Measurements from ENCODE around the gene SPSB4. TPM values are rescaled to one million over a fixed set of nuclear protein-coding genes. Genes with fewer than 3 reads are reported as not detected.

The SPSB4 gene
- total RNA-seq, 1 donor from 2014 or later: 0.98 TPM

GRCh38 chr3:141055536-141056445, 4.6 kb downstream of the SPSB4 start:
- H3K36me3 ChIP-seq: no peaks in the 10 kb centered on the region
- intact Hi-C loops (cut with DNase I): no loop called here
- H3K4me1 ChIP-seq: peaks cover 20% of the 10 kb centered on the region
- no peak overlapping the region for H3K27ac ChIP-seq
- H3K9me3 ChIP-seq: no peaks in the 10 kb centered on the region
- peak in 1 of 2 donors; percentile 75 for DNase-seq (ENCODE audit: extremely low spot score in 2 of 2)
- H3K27me3 ChIP-seq: peaks cover 7% of the 10 kb centered on the region
- no peak for TF ChIP-seq POLR2AphosphoS5 (IDR thresholded peaks at IDR 0.05; ENCODE audit: insufficient read depth in 1 of 2, low read depth in 1 of 2)
- no peak for TF ChIP-seq CTCF (IDR thresholded peaks at IDR 0.05)
- TF ChIP-seq POLR2A (IDR thresholded peaks at IDR 0.05): no peak
- H3K4me3 ChIP-seq: no peak overlapping the region

GRCh38 chr3:141056751-141057171, 5.6 kb downstream of the SPSB4 start:
- Histone ChIP-seq H3K36me3 (no peaks in the 10 kb centered on the region), H3K4me3 (no peak overlapping the region), H3K27ac (no peak overlapping the region), H3K4me1 (peaks cover 14% of the 10 kb centered on the region), H3K9me3 (no peaks in the 10 kb centered on the region), H3K27me3 (peaks cover 7% of the 10 kb centered on the region)
- TF ChIP-seq POLR2A (IDR thresholded peaks at IDR 0.05) (no peak), POLR2AphosphoS5 (IDR thresholded peaks at IDR 0.05; ENCODE audit: insufficient read depth in 1 of 2, low read depth in 1 of 2) (no peak)
- DNase-seq (ENCODE audit: extremely low spot score in 2 of 2): peak in 1 of 2 donors; percentile 60
- intact Hi-C loops (cut with DNase I): no loop called here

- Histone ChIP-seq H3K36me3 (no peaks in the 10 kb centered on the region), H3K27me3 (peaks cover 7% of the 10 kb centered on the region), H3K4me3 (no peak overlapping the region), H3K9me3 (no peaks in the 10 kb centered on the region), H3K4me1 (peaks cover 7% of the 10 kb centered on the region), H3K27ac (no peak overlapping the region)
- no peak for TF ChIP-seq CTCF (IDR thresholded peaks at IDR 0.05)
- no peak for TF ChIP-seq POLR2A (IDR thresholded peaks at IDR 0.05)
- no peak for TF ChIP-seq POLR2AphosphoS5 (IDR thresholded peaks at IDR 0.05; ENCODE audit: insufficient read depth in 1 of 2, low read depth in 1 of 2)
- intact Hi-C loops (cut with DNase I): no loop called here
- peak in 1 of 2 donors; percentile 40 for DNase-seq (ENCODE audit: extremely low spot score in 2 of 2)
These were observed 6.3 kb downstream of the SPSB4 start for GRCh38 chr3:141057436-141057835.

GRCh38 chr3:141057946-141058800, 7.0 kb downstream of the SPSB4 start:
- Histone ChIP-seq H3K9me3 (no peaks in the 10 kb centered on the region), H3K36me3 (no peaks in the 10 kb centered on the region), H3K4me3 (no peak overlapping the region), H3K27ac (no peak overlapping the region), H3K4me1 (no peaks in the 10 kb centered on the region), H3K27me3 (peaks cover 7% of the 10 kb centered on the region)
- peak; percentile 61 to 72 for DNase-seq (ENCODE audit: extremely low spot score in 2 of 2)
- intact Hi-C loops (cut with DNase I): no loop called here
- TF ChIP-seq POLR2A (IDR thresholded peaks at IDR 0.05) (no peak), CTCF (IDR thresholded peaks at IDR 0.05) (no peak), POLR2AphosphoS5 (IDR thresholded peaks at IDR 0.05; ENCODE audit: insufficient read depth in 1 of 2, low read depth in 1 of 2) (no peak)

- peak; percentile 32 to 81 for DNase-seq (ENCODE audit: extremely low spot score in 2 of 2)
- Histone ChIP-seq H3K4me1 (no peaks in the 10 kb centered on the region), H3K27me3 (peaks cover 3% of the 10 kb centered on the region), H3K27ac (no peak overlapping the region), H3K9me3 (no peaks in the 10 kb centered on the region), H3K4me3 (no peak overlapping the region), H3K36me3 (no peaks in the 10 kb centered on the region)
- intact Hi-C loops (cut with DNase I): no loop called here
- TF ChIP-seq POLR2AphosphoS5 (IDR thresholded peaks at IDR 0.05; ENCODE audit: insufficient read depth in 1 of 2, low read depth in 1 of 2): no peak
- no peak for TF ChIP-seq POLR2A (IDR thresholded peaks at IDR 0.05)
- TF ChIP-seq CTCF (IDR thresholded peaks at IDR 0.05): no peak
These were observed 7.8 kb downstream of the SPSB4 start for GRCh38 chr3:141058996-141059395.

All from vagina (tissue), 2 donors.